ENCODE results near the gene PVR.
"Not testable (repeated sequence)": the region's sequence is repeated elsewhere in the genome, so short reads cannot be mapped to it uniquely, and the experiment has no call there.

Gene PVR

DNA sequence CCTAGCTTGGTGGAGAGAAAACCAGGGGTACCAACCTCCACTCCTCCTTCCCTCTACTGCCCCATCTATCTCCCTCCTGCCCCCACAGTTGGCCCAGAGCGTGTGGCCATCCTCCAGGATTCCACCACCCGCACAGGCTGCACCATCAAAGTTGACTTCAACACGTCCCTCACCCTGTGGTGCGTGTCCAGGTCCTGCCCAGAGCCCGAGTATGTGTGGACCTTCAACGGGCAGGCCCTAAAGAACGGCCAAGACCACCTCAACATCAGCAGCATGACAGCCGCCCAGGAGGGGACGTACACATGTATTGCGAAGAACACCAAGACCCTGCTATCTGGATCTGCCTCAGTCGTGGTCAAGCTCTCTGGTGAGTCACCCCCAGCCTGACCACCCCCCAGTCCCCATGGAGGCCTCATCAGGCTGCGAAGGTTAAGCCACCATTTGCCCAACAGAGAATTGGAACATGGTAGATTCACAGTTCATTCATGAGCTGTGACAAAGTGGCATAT is 61.8 kb downstream of the PVR start:
- H3K4me3 ChIP-seq (ENCODE audit: low read depth, low read length) = no peak overlapping the region
- TF ChIP-seq, protein P1, sequence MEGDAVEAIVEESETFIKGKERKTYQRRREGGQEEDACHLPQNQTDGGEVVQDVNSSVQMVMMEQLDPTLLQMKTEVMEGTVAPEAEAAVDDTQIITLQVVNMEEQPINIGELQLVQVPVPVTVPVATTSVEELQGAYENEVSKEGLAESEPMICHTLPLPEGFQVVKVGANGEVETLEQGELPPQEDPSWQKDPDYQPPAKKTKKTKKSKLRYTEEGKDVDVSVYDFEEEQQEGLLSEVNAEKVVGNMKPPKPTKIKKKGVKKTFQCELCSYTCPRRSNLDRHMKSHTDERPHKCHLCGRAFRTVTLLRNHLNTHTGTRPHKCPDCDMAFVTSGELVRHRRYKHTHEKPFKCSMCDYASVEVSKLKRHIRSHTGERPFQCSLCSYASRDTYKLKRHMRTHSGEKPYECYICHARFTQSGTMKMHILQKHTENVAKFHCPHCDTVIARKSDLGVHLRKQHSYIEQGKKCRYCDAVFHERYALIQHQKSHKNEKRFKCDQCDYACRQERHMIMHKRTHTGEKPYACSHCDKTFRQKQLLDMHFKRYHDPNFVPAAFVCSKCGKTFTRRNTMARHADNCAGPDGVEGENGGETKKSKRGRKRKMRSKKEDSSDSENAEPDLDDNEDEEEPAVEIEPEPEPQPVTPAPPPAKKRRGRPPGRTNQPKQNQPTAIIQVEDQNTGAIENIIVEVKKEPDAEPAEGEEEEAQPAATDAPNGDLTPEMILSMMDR (IDR thresholded peaks at IDR 0.05; ENCODE audit: insufficient read depth, low read depth, low read length, missing control alignments) = no peak
- no peak for DNase-seq (ENCODE audit: low read depth)

DNA sequence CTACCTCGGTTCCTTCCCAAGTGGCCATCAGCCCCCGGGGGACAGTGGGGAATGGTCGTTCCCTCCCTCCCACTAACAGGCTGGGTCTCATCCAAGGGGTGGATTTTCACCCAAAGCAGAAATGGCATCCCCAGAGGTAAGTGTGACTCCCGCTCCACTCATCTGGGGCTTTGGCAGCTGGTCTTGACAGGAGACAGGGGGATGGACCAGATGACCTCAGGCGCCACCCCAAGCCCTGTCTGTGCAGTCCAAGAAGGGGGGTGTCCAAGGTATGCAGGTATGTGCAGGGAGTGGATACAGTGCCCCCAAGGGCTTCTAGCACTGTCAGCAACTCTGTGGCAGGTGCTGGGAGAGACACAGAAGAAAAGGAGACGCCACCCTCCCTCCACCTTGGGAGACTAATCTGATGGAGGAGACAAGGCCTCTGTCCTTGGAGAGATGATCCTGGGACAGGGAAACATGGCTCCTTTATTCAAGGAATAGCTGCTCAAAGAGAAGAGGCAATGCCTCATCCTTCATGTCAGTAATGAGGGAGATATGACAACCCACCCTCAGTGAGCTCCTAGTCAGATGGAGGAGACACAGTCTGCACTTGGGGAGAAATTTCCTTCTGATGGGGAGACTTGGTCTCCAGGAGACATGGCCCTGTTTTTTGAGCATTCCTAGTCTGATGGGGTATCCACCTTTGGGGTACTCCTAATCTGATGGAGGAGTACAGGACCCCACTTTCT is 63.0 kb downstream of the PVR start:
- DNase-seq (ENCODE audit: low read depth) = no peak
- no peak overlapping the region for H3K4me3 ChIP-seq (ENCODE audit: low read depth, low read length)
- TF ChIP-seq, protein P1 (IDR thresholded peaks at IDR 0.05; ENCODE audit: insufficient read depth, low read depth, low read length, missing control alignments) = no peak

DNA sequence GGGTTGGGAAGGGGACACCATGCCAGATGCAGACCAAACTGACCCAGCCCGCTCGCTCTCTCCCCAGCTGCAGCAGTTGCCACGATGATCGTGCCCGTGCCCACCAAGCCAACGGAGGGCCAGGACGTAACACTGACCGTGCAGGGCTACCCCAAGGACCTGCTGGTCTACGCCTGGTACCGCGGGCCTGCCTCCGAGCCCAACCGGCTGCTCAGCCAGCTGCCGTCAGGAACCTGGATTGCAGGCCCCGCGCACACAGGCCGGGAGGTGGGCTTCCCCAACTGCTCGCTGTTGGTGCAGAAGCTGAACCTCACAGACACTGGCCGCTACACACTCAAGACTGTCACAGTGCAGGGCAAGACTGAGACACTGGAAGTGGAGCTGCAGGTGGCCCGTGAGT is 64.1 kb downstream of the PVR start:
- TF ChIP-seq, protein P1 (IDR thresholded peaks at IDR 0.05; ENCODE audit: insufficient read depth, low read depth, low read length, missing control alignments) = no peak

DNA sequence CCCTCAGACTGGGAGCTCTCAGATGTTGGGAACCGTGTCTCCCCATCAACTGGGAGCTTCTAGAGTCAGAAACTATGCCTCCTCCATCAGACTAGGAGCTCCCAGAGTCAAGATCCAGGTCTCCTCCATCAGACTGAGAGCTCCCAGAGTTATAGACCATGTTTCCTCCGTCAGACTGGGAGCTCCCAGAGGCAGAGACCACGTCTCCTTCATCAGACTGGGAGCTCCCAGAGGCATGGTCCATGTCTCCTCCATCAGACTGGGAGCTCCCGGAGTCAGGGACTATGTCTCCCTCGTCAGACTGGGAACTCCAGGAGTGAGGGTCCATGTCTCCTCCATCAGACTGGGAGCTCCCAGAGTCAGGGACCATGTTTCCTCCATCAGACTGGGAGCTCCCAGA is 65.2 kb downstream of the PVR start:
- DNase-seq (ENCODE audit: low read depth) = no peak
- TF ChIP-seq, protein P1 (IDR thresholded peaks at IDR 0.05; ENCODE audit: insufficient read depth, low read depth, low read length, missing control alignments) = no peak
- no peak overlapping the region for H3K4me3 ChIP-seq (ENCODE audit: low read depth, low read length)

More for the DNA sequence above, 64.1 kb downstream of the PVR start:
- no peak overlapping the region for H3K4me3 ChIP-seq (ENCODE audit: low read depth, low read length)
- no peak for DNase-seq (ENCODE audit: low read depth)

DNA sequence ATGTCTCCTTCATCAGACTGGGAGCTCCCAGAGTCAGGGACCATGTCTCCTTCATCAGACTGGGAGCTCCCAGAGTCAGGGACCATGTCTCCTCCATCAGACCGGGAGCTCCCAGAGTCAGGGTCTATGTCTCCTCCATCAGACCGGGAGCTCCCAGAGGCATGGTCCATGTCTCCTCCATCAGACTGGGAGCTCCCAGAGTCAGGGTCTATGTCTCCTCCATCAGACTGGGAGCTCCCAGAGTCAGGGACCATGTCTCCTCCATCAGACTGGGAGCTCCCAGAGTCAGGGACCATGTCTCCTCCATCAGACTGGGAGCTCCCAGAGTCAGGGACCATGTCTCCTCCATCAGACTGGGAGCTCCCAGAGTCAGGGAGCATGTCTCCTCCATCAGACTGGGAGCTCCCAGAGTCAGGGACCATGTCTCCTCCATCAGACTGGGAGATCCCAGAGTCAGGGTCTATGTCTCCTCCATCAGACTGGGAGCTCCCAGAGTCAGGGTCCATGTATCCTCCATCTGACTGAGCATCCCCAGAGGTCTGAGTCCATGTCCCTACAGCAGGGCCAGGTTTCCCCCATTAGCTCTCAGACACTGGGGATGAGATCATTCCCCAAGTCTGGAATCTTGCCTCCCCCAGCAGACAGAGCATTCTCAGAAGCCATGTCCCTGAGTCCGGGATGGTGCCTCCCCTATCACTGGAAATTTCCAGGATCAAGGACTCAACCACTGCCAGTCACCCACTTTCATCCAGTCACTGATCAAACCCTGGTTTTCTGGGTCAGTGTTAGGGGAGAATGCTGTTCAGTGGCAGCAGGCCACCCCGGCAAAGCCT is 65.9 kb downstream of the PVR start:
- H3K4me3 ChIP-seq (ENCODE audit: low read depth, low read length); DNase-seq (ENCODE audit: low read depth): not testable (repeated sequence)

DNA sequence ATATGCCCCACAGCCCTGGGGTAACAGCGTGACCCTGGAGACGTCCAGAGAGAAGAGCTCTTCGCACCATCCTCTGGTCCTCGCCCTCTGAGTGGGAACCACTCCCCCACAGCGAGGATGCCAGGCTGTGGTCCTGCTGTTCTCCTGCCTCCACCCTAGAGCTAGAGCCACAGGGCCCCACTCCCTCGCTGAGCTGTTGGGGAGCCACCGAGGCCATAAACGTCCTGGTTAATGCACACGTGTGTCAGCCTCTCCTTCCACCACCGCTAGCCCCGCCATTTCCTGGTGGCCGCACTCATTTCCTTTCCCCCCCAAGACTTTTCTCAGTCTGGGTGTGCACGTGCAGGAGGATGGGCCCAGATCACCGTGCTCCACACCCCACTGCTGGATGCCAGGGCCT is 66.8 kb downstream of the PVR start:
- TF ChIP-seq, protein P1 (IDR thresholded peaks at IDR 0.05; ENCODE audit: insufficient read depth, low read depth, low read length, missing control alignments) = no peak
- no peak overlapping the region for H3K4me3 ChIP-seq (ENCODE audit: low read depth, low read length)
- no peak for DNase-seq (ENCODE audit: low read depth)

DNA sequence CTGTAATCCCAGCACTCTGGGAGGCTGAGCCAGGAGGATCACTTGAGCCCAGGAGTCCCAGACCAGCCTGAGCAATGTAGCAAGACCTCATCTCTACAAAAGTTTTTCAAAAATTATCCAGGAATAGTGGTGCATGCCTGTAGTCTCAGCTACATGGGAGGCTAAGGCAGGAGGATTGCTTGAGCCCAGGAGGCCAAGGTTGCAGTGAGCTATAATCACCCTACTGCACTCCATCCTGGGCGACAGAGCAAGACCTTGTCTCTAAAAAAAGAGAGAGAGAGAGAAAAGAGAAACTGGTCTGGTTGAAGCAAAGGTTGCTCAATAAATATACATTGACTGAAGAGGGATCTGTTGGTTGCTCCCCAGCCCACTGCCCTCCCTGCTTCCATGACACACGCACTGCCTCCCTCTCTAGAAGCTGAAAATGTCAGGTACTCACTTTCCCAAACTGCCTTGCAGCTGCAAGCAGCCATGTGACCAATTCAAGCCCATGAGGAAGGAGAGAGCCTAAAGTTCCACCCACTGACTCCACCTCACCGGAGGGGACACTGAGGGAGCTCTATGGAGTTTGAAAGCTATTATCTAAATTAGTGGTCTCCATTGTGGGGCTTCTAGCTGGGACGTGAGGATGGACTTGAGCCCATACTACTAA is 69.3 kb downstream of the PVR start:
- TF ChIP-seq, protein P1 (IDR thresholded peaks at IDR 0.05; ENCODE audit: insufficient read depth, low read depth, low read length, missing control alignments) = no peak
- peak; percentile 43 for DNase-seq (ENCODE audit: low read depth)

More for the DNA sequence above, 69.3 kb downstream of the PVR start:
- no peak overlapping the region for H3K4me3 ChIP-seq (ENCODE audit: low read depth, low read length)

Data from GM12865 (cell line).